Hepatocyte (in vitro differentiated cells): Measurements from ENCODE around the gene KCNJ15. TPM values are rescaled to one million over a fixed set of nuclear protein-coding genes. Genes with fewer than 3 reads are reported as not detected.

Source experiments
- DNase-seq: peaks from one replicate; pipeline ENCODE4 v3.0.0-alpha.2; 2016; ENCODE audit warnings: low spot score
- H2AFZ ChIP-seq: fragments of 200-600 bp; sonication (generic); 2 replicates; pipeline ENCODE4 v1.6.0; 2016; ENCODE audit warnings: antibody characterized with exemption, mild to moderate bottlenecking
- H3K27ac ChIP-seq: fragments of 200-600 bp; sonication (generic); 2 replicates; pipeline ENCODE4 v1.5.1; 2016; ENCODE audit warnings: mild to moderate bottlenecking
- H3K27me3 ChIP-seq: fragments of 200-600 bp; sonication (generic); 2 replicates; pipeline ENCODE4 v1.6.1; 2016
- H3K36me3 ChIP-seq: fragments of 200-600 bp; sonication (generic); replicated peaks from 2 replicates; pipeline ENCODE4 v1.5.1; 2016; ENCODE audit warnings: low read depth; ENCODE audit not compliant: insufficient read depth
- H3K4me1 ChIP-seq: fragments of 200-600 bp; sonication (generic); 2 replicates; pipeline ENCODE4 v1.5.1; 2016; ENCODE audit warnings: mild to moderate bottlenecking, moderate library complexity; ENCODE audit not compliant: insufficient read depth
- H3K4me2 ChIP-seq: fragments of 200-600 bp; sonication (generic); 2 replicates; pipeline ENCODE4 v1.6.0; 2016
- H3K4me3 ChIP-seq: fragments of 200-600 bp; sonication (generic); 2 replicates; pipeline ENCODE4 v1.5.1; 2016; ENCODE audit warnings: mild to moderate bottlenecking
- H3K79me2 ChIP-seq: fragments of 200-600 bp; sonication (generic); 2 replicates; pipeline ENCODE4 v1.6.0; 2017; ENCODE audit warnings: mild to moderate bottlenecking
- H3K9me2 ChIP-seq: fragments of 200-600 bp; sonication (generic); replicated peaks from 2 replicates; pipeline ENCODE4 v1.6.0; 2017; ENCODE audit warnings: mild to moderate bottlenecking; ENCODE audit not compliant: insufficient read depth
- H3K9me3 ChIP-seq: fragments of 200-600 bp; sonication (generic); 2 replicates; pipeline ENCODE4 v1.5.1; 2016; ENCODE audit warnings: low read depth, mild to moderate bottlenecking
- H4K20me1 ChIP-seq: fragments of 200-600 bp; sonication (generic); 2 replicates; pipeline ENCODE4 v1.6.0; 2016; ENCODE audit warnings: mild to moderate bottlenecking; ENCODE audit not compliant: insufficient read depth, poor library complexity, severe bottlenecking
- EZH2 ChIP-seq: fragments of 200-600 bp; sonication (generic); IDR thresholded peaks from 2 replicates; pipeline ENCODE4 v1.6.1; 2016; ENCODE audit warnings: antibody characterized with exemption, mild to moderate bottlenecking, borderline replicate concordance
- EZH2phosphoT487 ChIP-seq: fragments of 200-600 bp; sonication (generic); IDR thresholded peaks from one replicate; pipeline ENCODE4 v1.6.1; 2018; ENCODE audit warnings: antibody characterized with exemption, mild to moderate bottlenecking, low read depth, moderate library complexity; ENCODE audit not compliant: unreplicated experiment, severe bottlenecking
- WGBS: methylation state at CpG from one replicate; pipeline ENCODE4 v1.1.6; 2016; ENCODE audit warnings: low lambda C conversion rate; ENCODE audit errors: missing lambda C conversion rate; 5-methylcytosine and 5-hydroxymethylcytosine counted together
- polyA plus RNA-seq: library from polyadenylated mRNA; unstranded; fragments of >200 nt; fragmentation: Nextera tagmentation; extraction: Ambion mirVana; gene quantifications from 2 replicates; pipeline ENCODE4 v1.2.1, GENCODE V29; 2016
- total RNA-seq: library from RNA; depleted of rRNA; stranded (reverse); fragments of >200 nt; gene quantifications from 2 replicates; pipeline ENCODE4 v1.2.3, GENCODE V29; 2014
- TF ChIP-seq, protein P1 (sequence below): fragments of 200-600 bp; sonication (generic); IDR thresholded peaks from 2 replicates; pipeline ENCODE4 v1.5.1; 2016; ENCODE audit warnings: antibody characterized with exemption, mild to moderate bottlenecking; ENCODE audit not compliant: poor library complexity

KCNJ15 gene
- total and polyA plus RNA-seq, 2 experiments from 2014 or later, result 0.43 to 0.88 TPM

GRCh38 chr21:38298832-38299231 is 42.0 kb downstream of the KCNJ15 start:
- no peaks in the 10 kb centered on the region for H3K79me2 ChIP-seq
- DNase-seq, result no peak
- H4K20me1 ChIP-seq, result no peaks in the 10 kb centered on the region
- no peak overlapping the region for H3K4me3 ChIP-seq
- 86% methylated on average over 3 of the region's 3 CpGs for WGBS
- H3K27me3 ChIP-seq, result no peaks in the 10 kb centered on the region
- H2AFZ ChIP-seq, result no peak overlapping the region
- H3K4me2 ChIP-seq, result no peak overlapping the region
- no peaks in the 10 kb centered on the region for H3K9me3 ChIP-seq
- H3K36me3 ChIP-seq, result no peaks in the 10 kb centered on the region
- no peaks in the 10 kb centered on the region for H3K9me2 ChIP-seq
- peaks cover 24% of the 10 kb centered on the region for H3K4me1 ChIP-seq
- no peak overlapping the region for H3K27ac ChIP-seq
- TF ChIP-seq EZH2 (no peak), EZH2phosphoT487 (no peak)
- TF ChIP-seq, protein P1, sequence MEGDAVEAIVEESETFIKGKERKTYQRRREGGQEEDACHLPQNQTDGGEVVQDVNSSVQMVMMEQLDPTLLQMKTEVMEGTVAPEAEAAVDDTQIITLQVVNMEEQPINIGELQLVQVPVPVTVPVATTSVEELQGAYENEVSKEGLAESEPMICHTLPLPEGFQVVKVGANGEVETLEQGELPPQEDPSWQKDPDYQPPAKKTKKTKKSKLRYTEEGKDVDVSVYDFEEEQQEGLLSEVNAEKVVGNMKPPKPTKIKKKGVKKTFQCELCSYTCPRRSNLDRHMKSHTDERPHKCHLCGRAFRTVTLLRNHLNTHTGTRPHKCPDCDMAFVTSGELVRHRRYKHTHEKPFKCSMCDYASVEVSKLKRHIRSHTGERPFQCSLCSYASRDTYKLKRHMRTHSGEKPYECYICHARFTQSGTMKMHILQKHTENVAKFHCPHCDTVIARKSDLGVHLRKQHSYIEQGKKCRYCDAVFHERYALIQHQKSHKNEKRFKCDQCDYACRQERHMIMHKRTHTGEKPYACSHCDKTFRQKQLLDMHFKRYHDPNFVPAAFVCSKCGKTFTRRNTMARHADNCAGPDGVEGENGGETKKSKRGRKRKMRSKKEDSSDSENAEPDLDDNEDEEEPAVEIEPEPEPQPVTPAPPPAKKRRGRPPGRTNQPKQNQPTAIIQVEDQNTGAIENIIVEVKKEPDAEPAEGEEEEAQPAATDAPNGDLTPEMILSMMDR, result no peak

DNA sequence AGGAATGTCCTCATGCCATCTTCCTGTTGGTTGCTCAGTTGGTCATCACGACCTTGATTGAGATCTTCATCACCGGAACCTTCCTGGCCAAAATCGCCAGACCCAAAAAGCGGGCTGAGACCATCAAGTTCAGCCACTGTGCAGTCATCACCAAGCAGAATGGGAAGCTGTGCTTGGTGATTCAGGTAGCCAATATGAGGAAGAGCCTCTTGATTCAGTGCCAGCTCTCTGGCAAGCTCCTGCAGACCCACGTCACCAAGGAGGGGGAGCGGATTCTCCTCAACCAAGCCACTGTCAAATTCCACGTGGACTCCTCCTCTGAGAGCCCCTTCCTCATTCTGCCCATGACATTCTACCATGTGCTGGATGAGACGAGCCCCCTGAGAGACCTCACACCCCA is 42.9 kb downstream of the KCNJ15 start:
- no peak overlapping the region for H3K4me3 ChIP-seq
- no peaks in the 10 kb centered on the region for H3K79me2 ChIP-seq
- TF ChIP-seq, protein P1, result no peak
- TF ChIP-seq EZH2phosphoT487, result no peak
- TF ChIP-seq EZH2, result no peak
- no peak for DNase-seq
- H2AFZ ChIP-seq, result no peak overlapping the region
- WGBS, result 94% methylated on average over 8 of the region's 8 CpGs
- H3K4me1 ChIP-seq, result peaks cover 24% of the 10 kb centered on the region
- H3K9me3 ChIP-seq, result no peaks in the 10 kb centered on the region
- no peaks in the 10 kb centered on the region for H3K36me3 ChIP-seq
- H3K9me2 ChIP-seq, result no peaks in the 10 kb centered on the region
- H3K4me2 ChIP-seq, result no peak overlapping the region
- H3K27ac ChIP-seq, result no peak overlapping the region
- no peaks in the 10 kb centered on the region for H3K27me3 ChIP-seq
- no peaks in the 10 kb centered on the region for H4K20me1 ChIP-seq

DNA sequence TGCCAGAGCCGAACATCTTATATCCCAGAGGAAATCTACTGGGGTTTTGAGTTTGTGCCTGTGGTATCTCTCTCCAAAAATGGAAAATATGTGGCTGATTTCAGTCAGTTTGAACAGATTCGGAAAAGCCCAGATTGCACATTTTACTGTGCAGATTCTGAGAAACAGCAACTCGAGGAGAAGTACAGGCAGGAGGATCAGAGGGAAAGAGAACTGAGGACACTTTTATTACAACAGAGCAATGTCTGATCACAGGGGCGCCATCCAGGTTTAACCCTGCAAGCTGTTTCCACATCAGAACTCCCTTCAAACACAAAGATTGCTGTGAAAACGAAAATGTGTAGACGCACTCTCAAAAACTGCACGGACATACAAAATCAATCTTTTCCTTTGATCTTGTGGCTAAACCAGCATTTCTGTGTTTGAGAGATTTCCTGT is 43.4 kb downstream of the KCNJ15 start:
- Histone ChIP-seq H3K9me2 (no peaks in the 10 kb centered on the region), H3K4me1 (peaks cover 24% of the 10 kb centered on the region), H3K36me3 (no peaks in the 10 kb centered on the region), H3K27me3 (no peaks in the 10 kb centered on the region), H3K4me2 (peak overlapping the region; percentile 26), H3K27ac (no peak overlapping the region), H4K20me1 (no peaks in the 10 kb centered on the region), H3K9me3 (no peaks in the 10 kb centered on the region), H2AFZ (no peak overlapping the region), H3K79me2 (no peaks in the 10 kb centered on the region), H3K4me3 (no peak overlapping the region)
- 53% methylated on average over 7 of the region's 7 CpGs for WGBS
- DNase-seq, result no peak
- no peak for TF ChIP-seq EZH2phosphoT487
- no peak for TF ChIP-seq EZH2
- TF ChIP-seq, protein P1, result no peak
